HS-5 (cell line): ENCODE data around the gene ERV3-1.
"Not testable (repeated sequence)": the region's sequence is repeated elsewhere in the genome, so short reads cannot be mapped to it uniquely, and the experiment has no call there.

Experiments used
- DNase-seq: peaks from one replicate; pipeline ENCODE4 v3.0.0-alpha.2; 2012; ENCODE audit warnings: low read depth

The ERV3-1 gene

GRCh38 chr7:64999165-65000004 is 7.1 kb downstream of the ERV3-1 start:
- no peak for DNase-seq

GRCh38 chr7:64998865-64999164 is 7.7 kb downstream of the ERV3-1 start:
- no peak for DNase-seq

- DNase-seq = no peak
These were observed 8.5 kb downstream of the ERV3-1 start for GRCh38 chr7:64997927-64998391.

- no peak for DNase-seq
These were observed 9.2 kb downstream of the ERV3-1 start for GRCh38 chr7:64997164-64997908.

- no peak for DNase-seq
These were observed 10.2 kb downstream of the ERV3-1 start for GRCh38 chr7:64996305-64996704.

GRCh38 chr7:64993901-64994300 is 12.6 kb downstream of the ERV3-1 start:
- no peak for DNase-seq

- DNase-seq = no peak
These were observed 13.5 kb downstream of the ERV3-1 start for GRCh38 chr7:64992971-64993370.

GRCh38 chr7:64990936-64991335 is 15.6 kb downstream of the ERV3-1 start, which contains the start of gene ZNF117:
Gene ZNF117 (minus strand): TSS chr7:64991036.
- no peak for DNase-seq

- no peak for DNase-seq
These were observed 16.3 kb downstream of the ERV3-1 start for GRCh38 chr7:64990216-64990615.

GRCh38 chr7:64978497-64979203 is 27.8 kb downstream of the ERV3-1 start:
- DNase-seq = no peak

GRCh38 chr7:64965594-64965993 is 40.9 kb downstream of the ERV3-1 start:
- DNase-seq = no peak

- DNase-seq = no peak
These were observed 47.3 kb downstream of the ERV3-1 start for GRCh38 chr7:64959072-64959747.

GRCh38 chr7:64951250-64951848 is 55.1 kb downstream of the ERV3-1 start:
- peak; percentile 11 for DNase-seq

GRCh38 chr7:64950673-64951072 is 55.8 kb downstream of the ERV3-1 start:
- DNase-seq = not testable (repeated sequence)

GRCh38 chr7:64948774-64949173 is 57.7 kb downstream of the ERV3-1 start:
- not testable (repeated sequence) for DNase-seq

GRCh38 chr7:64947252-64948000 is 59.1 kb downstream of the ERV3-1 start:
- DNase-seq = no peak

GRCh38 chr7:64946772-64947171 is 59.7 kb downstream of the ERV3-1 start:
- DNase-seq = no peak

- no peak for DNase-seq
These were observed 60.8 kb downstream of the ERV3-1 start for GRCh38 chr7:64945503-64946175.

- DNase-seq = not testable (repeated sequence)
These were observed 61.6 kb downstream of the ERV3-1 start for GRCh38 chr7:64944667-64945502.
